Heart right ventricle (tissue), 16 donors: ENCODE results near the gene TMEM151B. TPM values are rescaled to one million over a fixed set of nuclear protein-coding genes. Genes with fewer than 3 reads are reported as not detected.
"Not testable (repeated sequence)": the region's sequence is repeated elsewhere in the genome, so short reads cannot be mapped to it uniquely, and the experiment has no call there.

Experiments used
- ATAC-seq, 8 donors: fragments of 200-7000 bp; cut with Tn5 transposase; one replicate each; pipeline ENCODE4 v1.9.1; 2020; ENCODE audit warnings: mild to moderate bottlenecking in 8 of 8, moderate library complexity in 8 of 8, moderate number of reproducible peaks in 1 of 8
- DNase-seq, 2 donors: peaks; one replicate each; pipeline ENCODE4 v3.0.0-alpha.2; 2020
- H3K27ac ChIP-seq, 10 donors: fragments of 200-600 bp; sonication (generic) in 2 of 10; one replicate each; pipeline versions ENCODE4 v1.5.0 to v1.8.0; 2020 to 2022; ENCODE audit warnings: mild to moderate bottlenecking in 3 of 10
- H3K27me3 ChIP-seq, 7 donors: fragments of 200-600 bp; one replicate each; pipeline ENCODE4 v1.8.0; 2021 to 2022; ENCODE audit warnings: mild to moderate bottlenecking in 2 of 7
- H3K36me3 ChIP-seq, 9 donors: fragments of 200-600 bp; sonication (generic) in 1 of 9; one replicate each; pipeline versions ENCODE4 v1.5.0 to v1.8.0; 2020 to 2022; ENCODE audit warnings: mild to moderate bottlenecking in 2 of 9
- H3K4me1 ChIP-seq, 9 donors: fragments of 200-600 bp; sonication (generic) in 1 of 9; one replicate each; pipeline versions ENCODE4 v1.5.0 to v1.8.0; 2020 to 2022; ENCODE audit warnings: mild to moderate bottlenecking in 4 of 9
- H3K4me3 ChIP-seq, 10 donors: fragments of 200-600 bp; sonication (generic) in 2 of 10; one replicate each; pipeline versions ENCODE4 v1.5.0 to v1.8.0; 2020 to 2022; ENCODE audit warnings: mild to moderate bottlenecking in 7 of 10, moderate library complexity in 2 of 10
- H3K9me3 ChIP-seq, 11 donors: fragments of 200-600 bp in 10 of 11; sonication (generic) in 2 of 11; one replicate each; pipeline versions ENCODE4 v1.5.0 to v1.8.0; 2013 to 2022; ENCODE audit warnings: mild to moderate bottlenecking in 2 of 11, control low read depth in 1 of 11, moderate library complexity in 1 of 11
- CTCF ChIP-seq, 9 donors: fragments of 200-600 bp; sonication (generic) in 2 of 9; IDR thresholded peaks; one replicate each; pipeline versions ENCODE4 v1.5.0 to v1.8.0; 2021 to 2022; ENCODE audit warnings: antibody characterized with exemption in 9 of 9, mild to moderate bottlenecking in 5 of 9, moderate library complexity in 1 of 9
- WGBS, 2 donors: extraction: QIAGEN DNeasy Blood & Tissue Kit; methylation state at CpG; one replicate each; pipeline ENCODE4 v1.1.7; 2013; ENCODE audit warnings: inconsistent platforms in 1 of 2; 5-methylcytosine and 5-hydroxymethylcytosine counted together
- intact Hi-C, 10 donors: fragments of 100-400 bp; cut with DNase I; formaldehyde crosslinking; loops; one replicate each; pipeline versions ENCODE4 v1.11.1 to v1.14.2; 2022
- polyA plus RNA-seq, 2 donors: library from polyadenylated mRNA; stranded (reverse); fragments of 200-250 nt; gene quantifications; one replicate each; pipeline ENCODE4 v1.2.3, GENCODE V29; 2013
- total RNA-seq, 10 donors: library from RNA; stranded (reverse); fragmentation: NEBNext Ultra II Directional in 3 of 10; extraction: Animal tissue kit (Norgen Biotek cat#: 25700) in 3 of 10; gene quantifications; one replicate each; pipeline versions ENCODE4 v1.2.1 to v1.2.4, GENCODE V29; 2021 to 2023
- donor health status: Arrhythmogenic right ventricular cardiomyopathy.
- donor health status: ischemic (EF 13 %, LVEDD 7.1; RV severe dilation, severe dysfunction).
- donor health status: healthy with polysubstance abuse.
- donor health status: DM: no; HTN: yes; CAD: no.
- donor health status: DM: no; HTN: no; CAD: no.
- donor health status: ischemic (EF 25% LVEDD 6.9; RV normal size, moderate dysfunction).
- donor health status: ischemic (EF 25% LVEDD 5.7; RV mildly dilated, moderate dysfunction).
- donor health status: healthy.
- donor health status: DM: yes; HTN: yes; CAD: no.
- donor health status: Ischemic cardiomyopathy.
- donor health status: ischemic (EF 35%, LVEDD 5.7; RV mildly dilated, moderate dysfunction).
- donor health status: nonischemic (EF 11% LVEDD 7.7; RV severe dilation, severe dysfunction).
- donor health status: DM: yes; HTN: yes; CAD: no.
- donor health status: PGD.
- donor health status: ischemic (EF 29% LVEDD 5.4; RV normal size, mild dysfunction).
- donor health status: nonischemic (EF 23%, LVEDD 6.1; RV moderate dilation, normal function).

TMEM151B gene
- total and polyA plus RNA-seq, 12 donors: 0.09 to 2.2 (median 0.43) TPM; not detected in 4

DNA sequence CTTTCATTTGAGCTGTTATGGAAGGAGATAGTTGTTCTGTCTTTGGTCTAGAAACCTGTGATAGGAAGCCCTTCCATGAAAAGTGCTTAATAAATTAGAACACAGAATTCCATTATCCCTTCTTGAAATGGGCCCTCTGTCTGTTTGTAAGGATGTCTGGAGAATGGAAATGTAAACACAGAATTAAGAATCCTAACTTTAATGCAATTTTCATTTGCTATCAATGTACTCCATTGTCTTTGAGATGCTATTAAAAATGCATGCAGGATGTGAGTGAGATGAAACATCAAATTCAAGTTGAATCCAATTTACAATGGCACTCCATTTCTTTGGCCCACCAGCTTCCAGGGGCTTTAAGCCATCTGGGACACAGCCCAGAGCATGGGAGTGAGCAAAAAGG lies 56.8 kb downstream of the TMEM151B start:
- intact Hi-C loops: no loop called here
- no peak overlapping the region for H3K27ac ChIP-seq
- peaks cover 0 to 39% (median 31%) of the 10 kb centered on the region in 7 donors for H3K27me3 ChIP-seq
- no peak overlapping the region for H3K4me3 ChIP-seq
- no peaks in the 10 kb centered on the region for H3K4me1 ChIP-seq
- no peak for TF ChIP-seq CTCF (IDR thresholded peaks at IDR 0.05)
- no peak for ATAC-seq
- DNase-seq: no peak
- no peaks in the 10 kb centered on the region for H3K36me3 ChIP-seq
- no peaks in the 10 kb centered on the region for H3K9me3 ChIP-seq

GRCh38 chr6:44327760-44328159 lies 57.5 kb downstream of the TMEM151B start:
- DNase-seq: no peak
- no peak overlapping the region for H3K4me3 ChIP-seq
- WGBS, 2 donors: 69 to 70% methylated on average over 2 of the region's 2 CpGs
- no peaks in the 10 kb centered on the region for H3K4me1 ChIP-seq
- TF ChIP-seq CTCF (IDR thresholded peaks at IDR 0.05): no peak
- peaks cover 0 to 46% (median 32%) of the 10 kb centered on the region in 7 donors for H3K27me3 ChIP-seq
- no peak overlapping the region for H3K27ac ChIP-seq
- no peaks in the 10 kb centered on the region for H3K9me3 ChIP-seq
- no peaks in the 10 kb centered on the region for H3K36me3 ChIP-seq
- intact Hi-C loops: no loop called here
- no peak for ATAC-seq

DNA sequence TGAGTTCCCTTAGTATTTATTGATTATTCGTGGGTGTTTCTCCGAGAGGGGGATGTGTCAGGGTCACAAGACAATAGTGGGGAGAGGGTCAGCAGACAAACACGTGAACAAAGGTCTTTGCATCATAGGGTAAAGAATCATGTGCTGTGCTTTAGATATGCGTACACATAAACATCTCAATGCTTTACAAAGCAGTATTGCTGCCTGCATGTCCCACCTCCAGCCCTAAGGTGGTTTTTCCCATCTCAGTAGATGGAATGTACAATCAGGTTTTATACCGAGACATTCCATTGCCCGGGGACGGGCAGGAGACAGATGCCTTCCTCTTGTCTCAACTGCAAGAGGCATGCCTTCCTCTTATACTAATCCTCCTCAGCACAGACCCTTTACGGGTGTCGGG lies 58.0 kb downstream of the TMEM151B start:
- intact Hi-C loops, DNase-seq, H3K36me3 ChIP-seq, ATAC-seq, H3K27ac ChIP-seq, H3K9me3 ChIP-seq, H3K4me1 ChIP-seq, H3K4me3 ChIP-seq: not testable (repeated sequence)
- H3K27me3 ChIP-seq: peaks cover 0 to 46% (median 32%) of the 10 kb centered on the region in 7 donors
- 24 to 28% methylated on average over 7 of the region's 9 CpGs for WGBS, 2 donors

DNA sequence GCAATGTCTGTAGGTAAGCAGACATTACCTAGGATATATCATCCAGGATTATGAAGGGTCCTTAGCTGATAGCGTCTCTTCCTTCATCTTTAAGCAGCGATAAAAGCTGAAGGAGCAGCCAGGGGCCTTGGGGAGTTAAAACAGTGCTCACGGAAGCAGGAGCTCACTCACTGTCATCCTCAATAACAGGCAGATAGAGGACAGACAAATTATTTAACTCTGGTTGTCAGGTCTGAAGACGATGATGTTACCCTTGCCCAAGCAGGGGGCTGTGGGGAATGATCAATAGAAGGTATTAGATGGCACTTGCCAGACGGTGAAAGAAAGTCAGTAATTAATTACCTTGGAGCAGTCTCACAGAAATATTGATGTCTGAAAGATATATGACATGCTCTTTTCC lies 59.6 kb downstream of the TMEM151B start:
- intact Hi-C loops: loop anchor here in 6 of 10 donors (10.0 kb wide), 4 partner anchors 65 to 235 kb away; partner anchors contain the start of genes CAPN11 (in 2 of the 6) and NFKBIE (in 1 of the 6)
- Histone ChIP-seq H3K27me3 (peaks cover 0 to 49% (median 32%) of the 10 kb centered on the region in 7 donors), H3K4me3 (no peak overlapping the region), H3K9me3 (no peaks in the 10 kb centered on the region), H3K4me1 (no peaks in the 10 kb centered on the region), H3K36me3 (no peaks in the 10 kb centered on the region), H3K27ac (no peak overlapping the region)
- ATAC-seq: no peak
- TF ChIP-seq CTCF (IDR thresholded peaks at IDR 0.05): no peak
- WGBS, 2 donors: 64 to 66% methylated on average over 5 of the region's 5 CpGs
- DNase-seq: no peak

GRCh38 chr6:44332585-44332984 lies 62.3 kb downstream of the TMEM151B start:
- Histone ChIP-seq H3K27ac (peak overlapping the region in 1 of 10 donors; percentile 47), H3K4me3 (no peak overlapping the region), H3K9me3 (no peaks in the 10 kb centered on the region), H3K4me1 (no peaks in the 10 kb centered on the region), H3K27me3 (peaks cover 0 to 39% (median 31%) of the 10 kb centered on the region in 7 donors), H3K36me3 (no peaks in the 10 kb centered on the region)
- DNase-seq: no peak
- no peak for ATAC-seq
- intact Hi-C loops: loop anchor here in 6 of 10 donors (10.0 kb wide), 4 partner anchors 68 to 238 kb away; partner anchors contain the start of genes CAPN11 (in 2 of the 6) and NFKBIE (in 1 of the 6)
- TF ChIP-seq CTCF (IDR thresholded peaks at IDR 0.05): no peak
- 51 to 56% methylated on average over 7 of the region's 7 CpGs for WGBS, 2 donors
